Measurements from ENCODE around the gene TNFRSF1B. TPM values are rescaled to one million over a fixed set of nuclear protein-coding genes. Genes with fewer than 3 reads are reported as not detected.

Gene TNFRSF1B
- total and polyA plus RNA-seq, 2 of the 8 experiments (the other 6 are each of a cell fraction or from before 2014, with no cell fraction given): 1.7 to 2.9 TPM

- no peak for TF ChIP-seq USF2 (IDR thresholded peaks at IDR 0.05; ENCODE audit: low read length)
- no peak for TF ChIP-seq EZH2 (IDR thresholded peaks at IDR 0.05; ENCODE audit: low read depth, low read length, severe bottlenecking)
Measured at GRCh38 chr1:12200208-12200607, 33.4 kb downstream of the TNFRSF1B start (continued).

Data from H1 (cell line).